Astrocyte (in vitro differentiated cells and primary cell): ENCODE measurements around the gene SLC29A3. TPM values are rescaled to one million over a fixed set of nuclear protein-coding genes. Genes with fewer than 3 reads are reported as not detected.

Experiments
- DNase-seq: peaks from one replicate; pipeline ENCODE4 v3.0.0-alpha.2; 2010; ENCODE audit warnings: low read depth
- FAIRE-seq: peaks from 2 replicates; lab custom pipeline; 2011; peaks lifted over from hg19 to GRCh38; lab: Jason Lieb, UNC
- H2AFZ ChIP-seq: 2 replicates; pipeline ENCODE4 v1.6.0; 2012; ENCODE audit warnings: low read depth, low read length, inconsistent platforms
- H3K27ac ChIP-seq: 2 replicates; pipeline ENCODE4 v1.5.1; 2011; ENCODE audit warnings: low read depth, low read length, inconsistent platforms
- H3K27me3 ChIP-seq: 2 replicates; pipeline ENCODE4 v1.6.0; 2011; ENCODE audit warnings: low read length, inconsistent platforms; ENCODE audit not compliant: insufficient read depth
- H3K36me3 ChIP-seq: 2 replicates; pipeline ENCODE4 v1.5.1; 2011; ENCODE audit warnings: low read length, inconsistent platforms; ENCODE audit not compliant: insufficient read depth
- H3K4me1 ChIP-seq: 2 replicates; pipeline ENCODE4 v1.5.1; 2011; ENCODE audit warnings: low read length, inconsistent platforms; ENCODE audit not compliant: insufficient read depth
- H3K4me2 ChIP-seq: 2 replicates; pipeline ENCODE4 v1.6.0; 2012; ENCODE audit warnings: low read length, inconsistent platforms
- H3K4me3 ChIP-seq: 2 replicates; pipeline ENCODE4 v1.5.1; 2011; ENCODE audit warnings: low read depth, mild to moderate bottlenecking, low read length, inconsistent platforms; ENCODE audit not compliant: insufficient read depth
- H3K79me2 ChIP-seq: 2 replicates; pipeline ENCODE4 v1.6.0; 2012; ENCODE audit warnings: mild to moderate bottlenecking, low read length, inconsistent platforms; ENCODE audit not compliant: insufficient read depth
- H3K9ac ChIP-seq: 2 replicates; pipeline ENCODE4 v1.6.0; 2012; ENCODE audit warnings: mild to moderate bottlenecking, low read length, inconsistent platforms
- H3K9me3 ChIP-seq: 2 replicates; pipeline ENCODE4 v1.5.1; 2012; ENCODE audit warnings: low read depth, mild to moderate bottlenecking, low read length, inconsistent platforms; ENCODE audit not compliant: insufficient read depth
- H4K20me1 ChIP-seq: 2 replicates; pipeline ENCODE4 v1.6.0; 2012; ENCODE audit warnings: low read length, inconsistent platforms; ENCODE audit not compliant: insufficient read depth
- H3K27ac Mint-ChIP-seq: one replicate; pipeline ENCODE4 v1.8.0; 2021; ENCODE audit warnings: mild to moderate bottlenecking, mixed read lengths; ENCODE audit not compliant: unreplicated experiment
- H3K27me3 Mint-ChIP-seq: one replicate; pipeline ENCODE4 v1.8.0; 2021; ENCODE audit warnings: low read depth, mixed read lengths; ENCODE audit not compliant: unreplicated experiment
- H3K36me3 Mint-ChIP-seq: one replicate; pipeline ENCODE4 v1.8.0; 2021; ENCODE audit warnings: low read depth, mixed read lengths; ENCODE audit not compliant: unreplicated experiment
- H3K4me1 Mint-ChIP-seq: one replicate; pipeline ENCODE4 v1.8.0; 2021; ENCODE audit warnings: low read depth, mixed read lengths; ENCODE audit not compliant: unreplicated experiment
- H3K4me3 Mint-ChIP-seq: one replicate; pipeline ENCODE4 v1.8.0; 2021; ENCODE audit warnings: mild to moderate bottlenecking, moderate library complexity, mixed read lengths; ENCODE audit not compliant: unreplicated experiment
- H3K9me3 Mint-ChIP-seq: one replicate; pipeline ENCODE4 v1.8.0; 2021; ENCODE audit warnings: mild to moderate bottlenecking, mixed read lengths; ENCODE audit not compliant: unreplicated experiment
- CTCF ChIP-seq: IDR thresholded peaks from 2 replicates; pipeline ENCODE4 v1.5.1; 2011; ENCODE audit warnings: low read depth, mild to moderate bottlenecking, inconsistent platforms, low read length, moderate library complexity; ENCODE audit not compliant: insufficient read depth
- EZH2 ChIP-seq: IDR thresholded peaks from 2 replicates; pipeline ENCODE4 v1.6.1; 2012; ENCODE audit warnings: mild to moderate bottlenecking, low read length, inconsistent platforms; ENCODE audit not compliant: insufficient read depth
- total RNA-seq: library from RNA; stranded (reverse); gene quantifications from 2 replicates; pipeline ENCODE4 v1.2.1, GENCODE V29; 2021

SLC29A3 gene
- total RNA-seq, 1 donor from 2014 or later = 3.4 TPM

- no peak for DNase-seq
- Mint-ChIP-seq H3K4me1 (no peaks in the 10 kb centered on the region), H3K27me3 (peaks cover 10% of the 10 kb centered on the region), H3K4me3 (no peak overlapping the region), H3K27ac (no peak overlapping the region), H3K9me3 (no peaks in the 10 kb centered on the region), H3K36me3 (peaks cover 12% of the 10 kb centered on the region)
- TF ChIP-seq CTCF = no peak
- no peak for TF ChIP-seq EZH2
- Histone ChIP-seq H3K4me3 (no peak overlapping the region), H4K20me1 (peaks cover 13% of the 10 kb centered on the region), H3K27me3 (no peaks in the 10 kb centered on the region), H3K4me1 (no peaks in the 10 kb centered on the region), H3K27ac (no peak overlapping the region), H3K4me2 (no peak overlapping the region), H2AFZ (no peak overlapping the region), H3K36me3 (no peaks in the 10 kb centered on the region), H3K9me3 (no peaks in the 10 kb centered on the region), H3K79me2 (no peaks in the 10 kb centered on the region), H3K9ac (no peak overlapping the region)
- no peak for FAIRE-seq
Measured at GRCh38 chr10:71301371-71301916, 17.6 kb upstream of the SLC29A3 start.

- peaks cover under 1% of the 10 kb centered on the region for H3K4me1 Mint-ChIP-seq
- no peaks in the 10 kb centered on the region for H3K9me3 Mint-ChIP-seq
- peaks cover 12% of the 10 kb centered on the region for H3K36me3 Mint-ChIP-seq
- no peaks in the 10 kb centered on the region for H3K36me3 ChIP-seq
- DNase-seq (no peak), FAIRE-seq (no peak)
- H4K20me1 ChIP-seq = peaks cover 13% of the 10 kb centered on the region
- TF ChIP-seq CTCF = no peak
- no peak for TF ChIP-seq EZH2
- H3K4me1 ChIP-seq = no peaks in the 10 kb centered on the region
- no peaks in the 10 kb centered on the region for H3K79me2 ChIP-seq
- no peak overlapping the region for H3K27ac ChIP-seq
- H3K4me3 ChIP-seq = no peak overlapping the region
- no peak overlapping the region for H3K4me2 ChIP-seq
- H2AFZ ChIP-seq = no peak overlapping the region
- no peak overlapping the region for H3K9ac ChIP-seq
- H3K27me3 Mint-ChIP-seq = peaks cover 14% of the 10 kb centered on the region
- H3K27me3 ChIP-seq = no peaks in the 10 kb centered on the region
- no peak overlapping the region for H3K4me3 Mint-ChIP-seq
- H3K27ac Mint-ChIP-seq = no peak overlapping the region
- no peaks in the 10 kb centered on the region for H3K9me3 ChIP-seq
Measured at GRCh38 chr10:71302451-71302850, 16.6 kb upstream of the SLC29A3 start.

GRCh38 chr10:71302874-71303568 is 16.0 kb upstream of the SLC29A3 start:
- Mint-ChIP-seq H3K9me3 (no peaks in the 10 kb centered on the region), H3K27ac (no peak overlapping the region), H3K4me3 (no peak overlapping the region), H3K4me1 (peaks cover 3% of the 10 kb centered on the region), H3K36me3 (peaks cover 9% of the 10 kb centered on the region), H3K27me3 (peaks cover 19% of the 10 kb centered on the region)
- H3K79me2 ChIP-seq = no peaks in the 10 kb centered on the region
- no peaks in the 10 kb centered on the region for H3K4me1 ChIP-seq
- FAIRE-seq (no peak), DNase-seq (peak; percentile 40)
- H3K4me3 ChIP-seq = no peak overlapping the region
- H3K27me3 ChIP-seq = no peaks in the 10 kb centered on the region
- H4K20me1 ChIP-seq = peaks cover 13% of the 10 kb centered on the region
- no peaks in the 10 kb centered on the region for H3K36me3 ChIP-seq
- no peaks in the 10 kb centered on the region for H3K9me3 ChIP-seq
- no peak overlapping the region for H3K4me2 ChIP-seq
- H3K9ac ChIP-seq = no peak overlapping the region
- TF ChIP-seq EZH2 (no peak), CTCF (peak; percentile 48)
- no peak overlapping the region for H3K27ac ChIP-seq
- H2AFZ ChIP-seq = no peak overlapping the region
